GM12892 (cell line): ENCODE data around the gene PADI1.

Experiments
- DNase-seq: peaks from one replicate; pipeline ENCODE4 v3.0.0; 2011; ENCODE audit not compliant: insufficient read length
- FAIRE-seq: peaks from 2 replicates; lab custom pipeline; 2011; peaks lifted over from hg19 to GRCh38; lab: Jason Lieb, UNC
- POLR2A ChIP-seq: IDR thresholded peaks from 2 replicates; pipeline ENCODE4 v1.6.1; 2011; ENCODE audit warnings: low read depth, low read length, control low read depth
- POLR2AphosphoS5 ChIP-seq: IDR thresholded peaks from 2 replicates; pipeline ENCODE4 v1.6.1; 2011; ENCODE audit warnings: low read depth, low read length, control low read depth
- TAF1 ChIP-seq: IDR thresholded peaks from 2 replicates; pipeline ENCODE4 v1.6.1; 2011; ENCODE audit warnings: low read depth, mild to moderate bottlenecking, control low read depth, low read length, borderline replicate concordance

Gene PADI1

DNA sequence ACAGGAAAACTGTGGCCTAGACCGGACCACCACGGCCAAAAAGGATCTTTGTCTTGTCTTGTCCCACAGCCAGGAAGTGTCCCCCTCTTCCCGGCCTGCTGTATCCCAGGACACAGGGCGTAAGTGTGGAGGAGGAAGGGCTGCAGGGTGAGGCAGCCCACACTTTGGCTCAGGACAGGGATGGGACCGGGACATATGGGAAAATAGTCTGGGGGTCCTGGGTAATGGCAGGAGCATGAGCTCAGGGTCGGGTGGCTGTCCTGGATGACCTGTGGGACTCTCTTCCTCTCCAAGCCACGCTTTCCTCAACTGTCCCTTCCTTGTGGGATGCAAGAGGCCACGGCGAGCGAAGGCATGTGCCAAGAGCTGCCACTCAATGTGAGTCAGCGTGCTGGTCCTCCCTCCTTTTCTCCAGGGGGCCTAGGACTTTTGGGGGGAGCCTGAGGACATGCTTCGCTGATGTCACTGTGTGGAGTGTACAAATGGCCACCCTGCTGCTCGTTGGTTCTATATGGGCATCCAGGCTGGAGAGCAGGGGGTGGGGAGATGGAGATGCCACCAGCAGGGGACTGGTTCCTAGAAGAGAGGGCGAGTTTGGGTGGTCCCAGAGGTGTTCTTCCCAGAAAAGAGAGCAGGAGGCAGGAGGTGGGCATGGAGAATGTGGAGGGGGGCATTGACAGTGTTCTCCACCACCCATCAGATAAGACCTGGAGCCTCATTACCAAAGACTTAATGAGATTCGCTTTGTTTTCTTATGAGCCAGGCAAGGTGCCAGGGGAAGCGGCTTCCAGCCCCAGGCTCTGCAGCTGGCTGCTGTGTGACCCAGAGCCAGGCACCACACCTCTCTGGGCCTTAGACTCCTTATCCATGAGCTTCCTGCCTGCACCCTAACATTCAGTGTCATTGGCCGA is 11.5 kb upstream of the PADI1 start:
- FAIRE-seq: no peak

GRCh38 chr1:17194133-17194475 is 10.8 kb upstream of the PADI1 start:
- TF ChIP-seq POLR2A: no peak
- no peak for TF ChIP-seq TAF1
- FAIRE-seq: no peak
- no peak for DNase-seq

More for the DNA sequence above, 11.5 kb upstream of the PADI1 start:
- TF ChIP-seq POLR2AphosphoS5 (no peak), POLR2A (no peak), TAF1 (no peak)
- no peak for DNase-seq

GRCh38 chr1:17194615-17195528 is 10.1 kb upstream of the PADI1 start:
- FAIRE-seq (no peak), DNase-seq (no peak)
- no peak for TF ChIP-seq POLR2A
- no peak for TF ChIP-seq TAF1
- no peak for TF ChIP-seq POLR2AphosphoS5

DNA sequence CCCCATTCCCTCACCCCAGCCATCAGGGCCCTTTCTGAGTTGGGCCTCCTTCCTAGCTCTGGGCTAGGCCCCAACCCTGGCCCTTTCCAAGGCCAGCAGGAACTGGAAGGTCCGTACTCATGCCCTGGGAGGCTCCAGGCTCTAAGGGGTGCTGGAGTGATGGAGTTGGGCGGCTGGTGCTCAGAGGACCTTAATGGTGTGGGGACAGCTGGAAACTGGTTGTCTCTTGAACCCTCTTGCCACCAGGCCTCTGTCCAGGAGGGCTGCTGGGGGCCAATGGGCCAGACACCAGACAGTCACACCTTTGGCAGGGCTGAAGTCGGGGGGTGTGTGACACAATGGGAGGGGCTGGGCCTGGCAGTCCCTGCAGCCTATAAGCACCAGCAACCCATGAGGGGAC is 9.2 kb upstream of the PADI1 start:
- no peak for TF ChIP-seq TAF1
- TF ChIP-seq POLR2A: no peak
- TF ChIP-seq POLR2AphosphoS5: no peak
- no peak for DNase-seq
- FAIRE-seq: no peak

- FAIRE-seq (no peak), DNase-seq (no peak)
- no peak for TF ChIP-seq TAF1
- no peak for TF ChIP-seq POLR2AphosphoS5
- no peak for TF ChIP-seq POLR2A
These were observed 8.3 kb upstream of the PADI1 start for GRCh38 chr1:17196496-17197185.

GRCh38 chr1:17197696-17198095 is 7.2 kb upstream of the PADI1 start:
- TF ChIP-seq POLR2AphosphoS5 (no peak), POLR2A (no peak), TAF1 (no peak)
- DNase-seq (no peak), FAIRE-seq (no peak)

DNA sequence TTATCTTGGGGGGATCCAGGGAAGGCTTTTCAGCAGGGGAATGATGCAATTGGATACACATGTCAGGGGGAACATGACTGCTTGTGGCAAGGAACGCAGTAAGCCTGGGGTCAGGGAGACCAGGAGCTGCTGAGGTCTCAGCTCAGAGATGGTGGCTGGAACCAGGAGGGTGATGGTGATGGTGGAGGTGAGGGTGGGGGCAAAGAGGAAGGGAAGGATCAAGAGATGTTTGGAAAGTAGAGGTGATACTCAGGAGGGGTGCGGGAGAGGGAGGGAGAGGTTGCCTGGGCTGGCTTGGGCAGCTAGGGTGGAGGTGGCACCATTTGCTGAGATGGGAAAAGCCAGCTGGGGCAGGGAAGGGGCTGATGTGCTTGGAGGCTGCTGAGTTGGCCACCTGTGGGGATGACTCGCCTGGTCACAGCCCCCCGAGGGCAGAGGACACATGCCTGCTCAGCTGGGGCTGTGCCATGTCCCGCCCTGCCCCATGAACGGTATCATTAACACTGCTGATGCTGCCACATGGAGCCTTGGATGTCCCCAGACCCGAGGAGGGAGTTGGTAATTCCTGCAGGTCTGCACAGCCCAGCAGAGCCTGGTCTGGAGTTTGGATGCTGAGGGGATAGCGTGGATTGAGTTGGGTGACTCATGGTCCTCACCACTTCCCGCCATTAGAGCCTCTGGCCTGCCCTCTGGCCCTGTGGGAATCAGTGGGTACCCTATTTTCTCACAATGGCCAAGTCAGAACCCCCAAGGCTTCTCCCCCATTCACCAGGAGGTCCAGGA is 6.3 kb upstream of the PADI1 start:
- no peak for TF ChIP-seq TAF1
- TF ChIP-seq POLR2A: no peak
- TF ChIP-seq POLR2AphosphoS5: no peak
- FAIRE-seq (no peak), DNase-seq (no peak)

- no peak for FAIRE-seq
These were observed 5.5 kb upstream of the PADI1 start for GRCh38 chr1:17199267-17200044.

DNA sequence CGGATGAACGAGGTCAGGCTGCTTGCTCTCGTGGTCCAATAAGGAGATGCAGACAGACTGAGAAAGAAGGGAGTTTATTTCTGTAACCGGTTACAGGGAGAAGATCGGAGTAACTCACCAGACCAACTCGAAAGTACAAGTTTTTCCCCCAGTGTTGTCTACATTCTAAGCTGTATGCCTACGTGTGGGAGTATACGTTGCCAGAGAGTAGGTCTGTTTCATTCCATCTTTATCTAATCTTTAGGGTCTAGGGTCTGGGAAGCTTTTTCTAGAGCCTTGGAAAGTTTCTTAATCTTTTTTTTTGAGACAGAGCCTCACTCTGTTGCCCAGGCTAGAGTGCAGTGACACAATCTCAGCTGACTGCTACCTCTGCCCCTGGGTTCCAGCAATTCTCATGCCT is 4.7 kb upstream of the PADI1 start:
- no peak for TF ChIP-seq POLR2AphosphoS5
- no peak for TF ChIP-seq TAF1
- TF ChIP-seq POLR2A: no peak
- FAIRE-seq (no peak), DNase-seq (no peak)

More at GRCh38 chr1:17199267-17200044, 5.5 kb upstream of the PADI1 start:
- no peak for DNase-seq
- TF ChIP-seq TAF1: no peak
- TF ChIP-seq POLR2A: no peak
- TF ChIP-seq POLR2AphosphoS5: no peak

- FAIRE-seq (no peak), DNase-seq (no peak)
- no peak for TF ChIP-seq POLR2A
- no peak for TF ChIP-seq POLR2AphosphoS5
- TF ChIP-seq TAF1: no peak
These were observed 4.2 kb upstream of the PADI1 start for GRCh38 chr1:17200756-17201155.
